HEK293 (cell line): ENCODE data around the gene VHLL.
A peak's percentile ranks its signal among the peaks of the same experiment; 100 is the strongest.

ENCODE experiments used
- FEZF1 ChIP-seq: fragments of 450-650 bp; formaldehyde crosslinking; IDR thresholded peaks from 2 replicates; pipeline ENCODE4 v1.5.1; 2016; ENCODE audit warnings: missing biosample characterization, missing genetic modification characterization
- GLIS2 ChIP-seq: fragments of 450-650 bp; formaldehyde crosslinking; IDR thresholded peaks from 2 replicates; pipeline ENCODE4 v1.5.1; 2016; ENCODE audit warnings: missing biosample characterization, missing genetic modification characterization
- HIC1 ChIP-seq: fragments of 450-650 bp; formaldehyde crosslinking; IDR thresholded peaks from 2 replicates; pipeline ENCODE4 v1.5.1; 2016; ENCODE audit warnings: missing biosample characterization, missing genetic modification characterization
- HOXA7 ChIP-seq: sonication (generic); formaldehyde crosslinking; IDR thresholded peaks from 2 replicates; pipeline ENCODE4 v1.8.1; 2022; ENCODE audit warnings: missing genetic modification reagents, borderline replicate concordance
- IKZF3 ChIP-seq: fragments of 450-650 bp; IDR thresholded peaks from 2 replicates; pipeline ENCODE4 v1.5.0; 2018; ENCODE audit warnings: missing biosample characterization, mild to moderate bottlenecking, missing genetic modification characterization, moderate library complexity
- KLF1 ChIP-seq: fragments of 450-650 bp; formaldehyde crosslinking; IDR thresholded peaks from 2 replicates; pipeline ENCODE4 v1.5.1; 2016; ENCODE audit warnings: missing biosample characterization, missing genetic modification characterization
- KLF16 ChIP-seq: fragments of 450-650 bp; formaldehyde crosslinking; IDR thresholded peaks from 2 replicates; pipeline ENCODE4 v1.5.1; 2017; ENCODE audit warnings: missing biosample characterization, missing genetic modification characterization
- REST ChIP-seq: fragments of 450-650 bp; formaldehyde crosslinking; IDR thresholded peaks from 2 replicates; pipeline ENCODE4 v1.5.1; 2016; ENCODE audit warnings: missing biosample characterization, missing genetic modification characterization
- ZBTB49 ChIP-seq: fragments of 450-650 bp; formaldehyde crosslinking; IDR thresholded peaks from 2 replicates; pipeline ENCODE4 v1.5.1; 2016; ENCODE audit warnings: missing biosample characterization, missing genetic modification characterization, low read depth
- ZNF221 ChIP-seq: fragments of 450-650 bp; formaldehyde crosslinking; IDR thresholded peaks from 2 replicates; pipeline ENCODE4 v1.5.1; 2017; ENCODE audit warnings: missing biosample characterization, missing genetic modification characterization, borderline replicate concordance
- ZNF354C ChIP-seq: fragments of 450-650 bp; formaldehyde crosslinking; IDR thresholded peaks from 2 replicates; pipeline ENCODE4 v1.5.1; 2016; ENCODE audit warnings: missing biosample characterization, missing genetic modification characterization, low read depth, borderline replicate concordance
- ZNF37A ChIP-seq: fragments of 450-650 bp; IDR thresholded peaks from 2 replicates; pipeline ENCODE4 v1.5.1; 2018; ENCODE audit warnings: missing biosample characterization, missing genetic modification characterization
- ZNF626 ChIP-seq: fragments of 450-650 bp; sonication (Bioruptor Pico); formaldehyde crosslinking; IDR thresholded peaks from 2 replicates; pipeline ENCODE4 v1.5.1; 2018; ENCODE audit warnings: missing biosample characterization, missing genetic modification characterization, inconsistent platforms
- ZNF645 ChIP-seq: fragments of 450-650 bp; formaldehyde crosslinking; IDR thresholded peaks from 2 replicates; pipeline ENCODE4; 2016; ENCODE audit warnings: missing biosample characterization, missing genetic modification characterization
- ZNF677 ChIP-seq: fragments of 450-650 bp; IDR thresholded peaks from 2 replicates; pipeline ENCODE4 v1.5.0; 2018; ENCODE audit warnings: missing biosample characterization, mild to moderate bottlenecking, missing genetic modification characterization, moderate library complexity
- ZNF768 ChIP-seq: fragments of 450-650 bp; formaldehyde crosslinking; IDR thresholded peaks from 2 replicates; pipeline ENCODE4 v1.5.1; 2018; ENCODE audit warnings: missing biosample characterization, mild to moderate bottlenecking, missing genetic modification characterization
- ZSCAN23 ChIP-seq: fragments of 450-650 bp; formaldehyde crosslinking; IDR thresholded peaks from 2 replicates; pipeline ENCODE4 v1.5.1; 2016; ENCODE audit warnings: missing biosample characterization, missing genetic modification characterization
- TF ChIP-seq, protein P1 (sequence below): fragments of 450-650 bp; formaldehyde crosslinking; IDR thresholded peaks from 2 replicates; pipeline ENCODE4 v1.5.1; 2017; ENCODE audit warnings: missing biosample characterization, missing genetic modification characterization
- TF ChIP-seq, protein P2 (sequence below): sonication (generic); formaldehyde crosslinking; IDR thresholded peaks from 2 replicates; pipeline ENCODE4 v1.8.1; 2022; ENCODE audit warnings: mild to moderate bottlenecking, moderate library complexity, missing genetic modification reagents
- TF ChIP-seq, protein P3 (sequence below): fragments of 450-650 bp; formaldehyde crosslinking; IDR thresholded peaks from 2 replicates; pipeline ENCODE4 v1.5.1; 2016; ENCODE audit warnings: missing biosample characterization, missing genetic modification characterization
- TF ChIP-seq, protein P4 (sequence below): fragments of 450-650 bp; formaldehyde crosslinking; IDR thresholded peaks from 2 replicates; pipeline ENCODE4 v1.5.1; 2017; ENCODE audit warnings: missing biosample characterization, missing genetic modification characterization
- TF ChIP-seq, protein P5 (sequence below): fragments of 450-650 bp; formaldehyde crosslinking; IDR thresholded peaks from 2 replicates; pipeline ENCODE4 v1.5.1; 2016; ENCODE audit warnings: missing biosample characterization, missing genetic modification characterization

VHLL gene

GRCh38 chr1:156337888-156338179 lies 38.7 kb upstream of the VHLL start (continued):
- TF ChIP-seq, protein P1, sequence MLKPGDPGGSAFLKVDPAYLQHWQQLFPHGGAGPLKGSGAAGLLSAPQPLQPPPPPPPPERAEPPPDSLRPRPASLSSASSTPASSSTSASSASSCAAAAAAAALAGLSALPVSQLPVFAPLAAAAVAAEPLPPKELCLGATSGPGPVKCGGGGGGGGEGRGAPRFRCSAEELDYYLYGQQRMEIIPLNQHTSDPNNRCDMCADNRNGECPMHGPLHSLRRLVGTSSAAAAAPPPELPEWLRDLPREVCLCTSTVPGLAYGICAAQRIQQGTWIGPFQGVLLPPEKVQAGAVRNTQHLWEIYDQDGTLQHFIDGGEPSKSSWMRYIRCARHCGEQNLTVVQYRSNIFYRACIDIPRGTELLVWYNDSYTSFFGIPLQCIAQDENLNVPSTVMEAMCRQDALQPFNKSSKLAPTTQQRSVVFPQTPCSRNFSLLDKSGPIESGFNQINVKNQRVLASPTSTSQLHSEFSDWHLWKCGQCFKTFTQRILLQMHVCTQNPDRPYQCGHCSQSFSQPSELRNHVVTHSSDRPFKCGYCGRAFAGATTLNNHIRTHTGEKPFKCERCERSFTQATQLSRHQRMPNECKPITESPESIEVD (tag by site-specific recombination), result no peak
- TF ChIP-seq, protein P2, sequence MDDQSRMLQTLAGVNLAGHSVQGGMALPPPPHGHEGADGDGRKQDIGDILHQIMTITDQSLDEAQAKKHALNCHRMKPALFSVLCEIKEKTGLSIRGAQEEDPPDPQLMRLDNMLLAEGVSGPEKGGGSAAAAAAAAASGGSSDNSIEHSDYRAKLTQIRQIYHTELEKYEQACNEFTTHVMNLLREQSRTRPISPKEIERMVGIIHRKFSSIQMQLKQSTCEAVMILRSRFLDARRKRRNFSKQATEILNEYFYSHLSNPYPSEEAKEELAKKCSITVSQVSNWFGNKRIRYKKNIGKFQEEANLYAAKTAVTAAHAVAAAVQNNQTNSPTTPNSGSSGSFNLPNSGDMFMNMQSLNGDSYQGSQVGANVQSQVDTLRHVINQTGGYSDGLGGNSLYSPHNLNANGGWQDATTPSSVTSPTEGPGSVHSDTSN (CRISPR knock-in tag), result no peak
- TF ChIP-seq ZNF677 (tag by site-specific recombination) (no peak), KLF16 (tag by site-specific recombination) (0 out of 2 replicates have a peak, but pooled peaks have one; percentile 18), GLIS2 (no peak), ZNF354C (tag by site-specific recombination) (no peak), REST (tag by site-specific recombination) (no peak), ZNF37A (no peak), FEZF1 (tag by site-specific recombination) (no peak), HIC1 (tag by site-specific recombination) (no peak), ZNF221 (tag by site-specific recombination) (no peak), ZNF626 (tag by site-specific recombination) (no peak), KLF1 (tag by site-specific recombination) (no peak), ZNF768 (tag by site-specific recombination) (no peak), IKZF3 (tag by site-specific recombination) (no peak), ZNF645 (no peak), ZSCAN23 (tag by site-specific recombination) (no peak), ZBTB49 (tag by site-specific recombination) (no peak), HOXA7 (CRISPR knock-in tag) (no peak)
- TF ChIP-seq, protein P3, sequence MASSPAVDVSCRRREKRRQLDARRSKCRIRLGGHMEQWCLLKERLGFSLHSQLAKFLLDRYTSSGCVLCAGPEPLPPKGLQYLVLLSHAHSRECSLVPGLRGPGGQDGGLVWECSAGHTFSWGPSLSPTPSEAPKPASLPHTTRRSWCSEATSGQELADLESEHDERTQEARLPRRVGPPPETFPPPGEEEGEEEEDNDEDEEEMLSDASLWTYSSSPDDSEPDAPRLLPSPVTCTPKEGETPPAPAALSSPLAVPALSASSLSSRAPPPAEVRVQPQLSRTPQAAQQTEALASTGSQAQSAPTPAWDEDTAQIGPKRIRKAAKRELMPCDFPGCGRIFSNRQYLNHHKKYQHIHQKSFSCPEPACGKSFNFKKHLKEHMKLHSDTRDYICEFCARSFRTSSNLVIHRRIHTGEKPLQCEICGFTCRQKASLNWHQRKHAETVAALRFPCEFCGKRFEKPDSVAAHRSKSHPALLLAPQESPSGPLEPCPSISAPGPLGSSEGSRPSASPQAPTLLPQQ (tag by site-specific recombination), result no peak; the same call in 1 of the 2 replicates
- TF ChIP-seq, protein P4, sequence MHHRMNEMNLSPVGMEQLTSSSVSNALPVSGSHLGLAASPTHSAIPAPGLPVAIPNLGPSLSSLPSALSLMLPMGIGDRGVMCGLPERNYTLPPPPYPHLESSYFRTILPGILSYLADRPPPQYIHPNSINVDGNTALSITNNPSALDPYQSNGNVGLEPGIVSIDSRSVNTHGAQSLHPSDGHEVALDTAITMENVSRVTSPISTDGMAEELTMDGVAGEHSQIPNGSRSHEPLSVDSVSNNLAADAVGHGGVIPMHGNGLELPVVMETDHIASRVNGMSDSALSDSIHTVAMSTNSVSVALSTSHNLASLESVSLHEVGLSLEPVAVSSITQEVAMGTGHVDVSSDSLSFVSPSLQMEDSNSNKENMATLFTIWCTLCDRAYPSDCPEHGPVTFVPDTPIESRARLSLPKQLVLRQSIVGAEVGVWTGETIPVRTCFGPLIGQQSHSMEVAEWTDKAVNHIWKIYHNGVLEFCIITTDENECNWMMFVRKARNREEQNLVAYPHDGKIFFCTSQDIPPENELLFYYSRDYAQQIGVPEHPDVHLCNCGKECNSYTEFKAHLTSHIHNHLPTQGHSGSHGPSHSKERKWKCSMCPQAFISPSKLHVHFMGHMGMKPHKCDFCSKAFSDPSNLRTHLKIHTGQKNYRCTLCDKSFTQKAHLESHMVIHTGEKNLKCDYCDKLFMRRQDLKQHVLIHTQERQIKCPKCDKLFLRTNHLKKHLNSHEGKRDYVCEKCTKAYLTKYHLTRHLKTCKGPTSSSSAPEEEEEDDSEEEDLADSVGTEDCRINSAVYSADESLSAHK (tag by site-specific recombination), result no peak
- TF ChIP-seq, protein P5, sequence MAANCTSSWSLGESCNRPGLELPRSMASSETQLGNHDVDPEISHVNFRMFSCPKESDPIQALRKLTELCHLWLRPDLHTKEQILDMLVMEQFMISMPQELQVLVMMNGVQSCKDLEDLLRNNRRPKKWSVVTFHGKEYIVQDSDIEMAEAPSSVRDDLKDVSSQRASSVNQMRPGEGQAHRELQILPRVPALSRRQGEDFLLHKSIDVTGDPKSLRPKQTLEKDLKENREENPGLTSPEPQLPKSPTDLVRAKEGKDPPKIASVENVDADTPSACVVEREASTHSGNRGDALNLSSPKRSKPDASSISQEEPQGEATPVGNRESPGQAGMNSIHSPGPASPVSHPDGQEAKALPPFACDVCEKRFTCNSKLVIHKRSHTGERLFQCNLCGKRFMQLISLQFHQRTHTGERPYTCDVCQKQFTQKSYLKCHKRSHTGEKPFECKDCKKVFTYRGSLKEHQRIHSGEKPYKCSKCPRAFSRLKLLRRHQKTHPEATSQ, result no peak
